H1 (cell line): Measurements from ENCODE around the gene ITM2B. TPM values are rescaled to one million over a fixed set of nuclear protein-coding genes. Genes with fewer than 3 reads are reported as not detected.

ENCODE experiments used
- CTCF ChIA-PET: fragments of 300-600 bp; sonication (Branson Sonifier 250); formaldehyde crosslinking; loops from one replicate; lab custom pipeline; 2021; ENCODE audit not compliant: partially characterized antibody; lab: Charles Lee
- POLR2A ChIA-PET: fragments of 300-600 bp; sonication (Branson Sonifier 250); formaldehyde crosslinking; loops from one replicate; lab custom pipeline; 2021; ENCODE audit warnings: inconsistent platforms; ENCODE audit not compliant: partially characterized antibody; lab: Charles Lee
- DNase-seq, 2 experiments: peaks; one replicate each; pipeline versions ENCODE4 v3.0.0 to v3.0.0-alpha.2; 2010 to 2022; ENCODE audit warnings: low spot score in 2 of 2, low read depth in 1 of 2, mixed read lengths in 1 of 2
- FAIRE-seq: peaks from 2 replicates; lab custom pipeline; 2011; peaks lifted over from hg19 to GRCh38; lab: Jason Lieb, UNC
- H2AFZ ChIP-seq: 2 replicates; pipeline ENCODE4 v1.8.1; 2012; ENCODE audit warnings: low read length, inconsistent platforms
- H2AK5ac ChIP-seq: 2 replicates; pipeline ENCODE4 v1.6.1; 2013; ENCODE audit warnings: low read depth, low read length
- H2BK120ac ChIP-seq: replicated peaks from 2 replicates; pipeline ENCODE3; 2013; ENCODE audit warnings: low read depth, low read length, inconsistent platforms
- H2BK12ac ChIP-seq: 2 replicates; pipeline ENCODE4 v1.6.1; 2013; ENCODE audit warnings: low read depth, low read length
- H2BK15ac ChIP-seq: 2 replicates; pipeline ENCODE4 v1.6.1; 2013; ENCODE audit warnings: low read length
- H2BK20ac ChIP-seq: 2 replicates; pipeline ENCODE4 v1.6.1; 2013; ENCODE audit warnings: low read length
- H2BK5ac ChIP-seq: 2 replicates; pipeline ENCODE4 v1.6.1; 2013; ENCODE audit warnings: low read depth, low read length
- H3K14ac ChIP-seq: 2 replicates; pipeline ENCODE4 v1.6.1; 2013; ENCODE audit warnings: inconsistent platforms; ENCODE audit not compliant: insufficient read length
- H3K18ac ChIP-seq: 2 replicates; pipeline ENCODE4 v1.6.1; 2013; ENCODE audit warnings: low read length; ENCODE audit errors: extremely low read depth
- H3K23ac ChIP-seq: 2 replicates; pipeline ENCODE4 v1.6.1; 2013; ENCODE audit warnings: inconsistent platforms; ENCODE audit not compliant: insufficient read length
- H3K23me2 ChIP-seq: 2 replicates; pipeline ENCODE4 v1.6.1; 2013; ENCODE audit warnings: low read depth, low read length
- H3K27ac ChIP-seq: 2 replicates; pipeline ENCODE4 v1.6.1; 2011; ENCODE audit warnings: low read depth, low read length, inconsistent platforms
- H3K27me3 ChIP-seq, 4 experiments: replicated peaks in 1 of 4; 1 replicate in 1 of 4; 2 replicates in 3 of 4; pipeline versions ENCODE4 v1.6.1 to v1.8.1; 2011 to 2013; ENCODE audit warnings: low read length in 3 of 4, mild to moderate bottlenecking in 3 of 4, inconsistent platforms in 2 of 4, mixed read lengths in 2 of 4, moderate library complexity in 1 of 4; ENCODE audit not compliant: control insufficient read depth in 3 of 4, insufficient read depth in 3 of 4; ENCODE audit errors: extremely low read depth in 1 of 4
- H3K36me3 ChIP-seq, 4 experiments: 2 replicates each; pipeline versions ENCODE4 v1.6.1 to v1.8.1; 2011 to 2013; ENCODE audit warnings: mild to moderate bottlenecking in 4 of 4, low read length in 3 of 4, moderate library complexity in 2 of 4, control low read depth in 1 of 4, inconsistent platforms in 1 of 4; ENCODE audit not compliant: insufficient read depth in 4 of 4, control insufficient read depth in 2 of 4
- H3K4ac ChIP-seq: replicated peaks from 2 replicates; pipeline ENCODE3; 2013; ENCODE audit warnings: low read length, low read depth, mixed read lengths, inconsistent platforms; ENCODE audit not compliant: insufficient read length
- H3K4me1 ChIP-seq, 4 experiments: replicated peaks in 1 of 4; 1 replicate in 1 of 4; 2 replicates in 3 of 4; pipeline versions ENCODE4 v1.6.1 to v1.8.1; 2011 to 2013; ENCODE audit warnings: low read length in 3 of 4, inconsistent platforms in 2 of 4, mixed read lengths in 1 of 4; ENCODE audit not compliant: insufficient read depth in 4 of 4, control insufficient read depth in 3 of 4
- H3K4me2 ChIP-seq, 2 experiments: 2 replicates each; pipeline versions ENCODE4 v1.6.1 to v1.8.1; 2011 to 2013; ENCODE audit warnings: low read depth in 2 of 2, low read length in 2 of 2, control low read depth in 1 of 2, inconsistent platforms in 1 of 2, mild to moderate bottlenecking in 1 of 2; ENCODE audit not compliant: insufficient read depth in 1 of 2
- H3K4me3 ChIP-seq, 4 experiments: fragments of 200-600, 300-600 bp in 1 of 4; sonication (generic), shearing (Covaris generic), sonication (Bioruptor Twin) in 1 of 4; 2 replicates each; pipeline versions ENCODE4 v1.5.1 to v1.8.1; 2011 to 2016; ENCODE audit warnings: low read length in 4 of 4, low read depth in 3 of 4, control low read depth in 2 of 4, inconsistent platforms in 2 of 4, mild to moderate bottlenecking in 2 of 4, mixed read lengths in 1 of 4, moderate library complexity in 1 of 4; ENCODE audit not compliant: insufficient read depth in 2 of 4; ENCODE audit errors: extremely low read depth in 1 of 4
- H3K56ac ChIP-seq: replicated peaks from 2 replicates; pipeline ENCODE3; 2013; ENCODE audit warnings: low read depth, mild to moderate bottlenecking, mixed read lengths, low read length, inconsistent platforms; ENCODE audit not compliant: insufficient read length
- H3K79me1 ChIP-seq: 2 replicates; pipeline ENCODE4 v1.6.1; 2013; ENCODE audit warnings: low read depth, low read length, control low read depth
- H3K79me2 ChIP-seq, 2 experiments: 2 replicates each; pipeline versions ENCODE4 v1.6.1 to v1.8.1; 2012 to 2013; ENCODE audit warnings: low read length in 2 of 2, mild to moderate bottlenecking in 2 of 2, inconsistent platforms in 1 of 2; ENCODE audit not compliant: insufficient read depth in 2 of 2, control insufficient read depth in 1 of 2
- H3K9ac ChIP-seq, 4 experiments: replicated peaks in 1 of 4; 1 replicate in 1 of 4; 2 replicates in 3 of 4; pipeline versions ENCODE4 v1.6.1 to v1.8.1; 2011 to 2013; ENCODE audit warnings: low read depth in 3 of 4, low read length in 3 of 4, control low read depth in 2 of 4, mild to moderate bottlenecking in 2 of 4, moderate library complexity in 2 of 4, inconsistent platforms in 1 of 4; ENCODE audit errors: extremely low read depth in 1 of 4
- H3K9me3 ChIP-seq, 2 experiments: 2 replicates each; pipeline versions ENCODE4 v1.6.1 to v1.8.1; 2012 to 2013; ENCODE audit warnings: mild to moderate bottlenecking in 2 of 2, moderate library complexity in 2 of 2, control low read depth in 1 of 2, inconsistent platforms in 1 of 2, low read depth in 1 of 2, low read length in 1 of 2, mixed read lengths in 1 of 2; ENCODE audit not compliant: insufficient read depth in 2 of 2
- H4K20me1 ChIP-seq, 2 experiments: replicated peaks in 1 of 2; 2 replicates each; pipeline versions ENCODE3 to v1.8.1; 2011 to 2013; ENCODE audit warnings: inconsistent platforms in 2 of 2, low read length in 2 of 2, mild to moderate bottlenecking in 1 of 2; ENCODE audit not compliant: insufficient read depth in 2 of 2, control insufficient read depth in 1 of 2
- H4K5ac ChIP-seq: 2 replicates; pipeline ENCODE4 v1.6.1; 2013; ENCODE audit warnings: low read length, low read depth, mixed read lengths, inconsistent platforms; ENCODE audit not compliant: insufficient read length
- H4K8ac ChIP-seq: 2 replicates; pipeline ENCODE4 v1.8.0; 2013; ENCODE audit warnings: mild to moderate bottlenecking, moderate library complexity, low read length, inconsistent platforms; ENCODE audit not compliant: insufficient read depth; ENCODE audit errors: extremely low read depth
- H4K91ac ChIP-seq: replicated peaks from 2 replicates; pipeline ENCODE3; 2013; ENCODE audit warnings: low read length, mixed read lengths, inconsistent platforms; ENCODE audit not compliant: insufficient read length
- BCL11A ChIP-seq, 2 experiments: IDR thresholded peaks; one replicate each; pipeline ENCODE4 v1.6.1; 2011; ENCODE audit warnings: low read depth in 2 of 2, low read length in 2 of 2, mild to moderate bottlenecking in 2 of 2
- BRCA1 ChIP-seq: IDR thresholded peaks from 2 replicates; pipeline ENCODE4 v1.6.1; 2012; ENCODE audit warnings: low read depth, low read length, improper control_type of control experiment
- CEBPB ChIP-seq: IDR thresholded peaks from 2 replicates; pipeline ENCODE4 v1.6.1; 2012; ENCODE audit warnings: low read depth, low read length
- CREB1 ChIP-seq: IDR thresholded peaks from 2 replicates; pipeline ENCODE4 v1.6.1; 2012; ENCODE audit warnings: inconsistent platforms
- EZH2 ChIP-seq: fragments of 200-600 bp; sonication (generic); IDR thresholded peaks from 2 replicates; pipeline ENCODE4 v1.7.1; 2012; ENCODE audit warnings: low read depth, mild to moderate bottlenecking, moderate library complexity, low read length, inconsistent platforms; ENCODE audit not compliant: severe bottlenecking
- HDAC2 ChIP-seq, 2 experiments: fragments of 300-600 bp in 1 of 2; sonication (generic) in 1 of 2; IDR thresholded peaks; 2 replicates each; pipeline ENCODE4 v1.6.1; 2011 to 2012; ENCODE audit warnings: low read depth in 2 of 2, low read length in 2 of 2, mild to moderate bottlenecking in 2 of 2, moderate library complexity in 2 of 2, borderline replicate concordance in 1 of 2, inconsistent platforms in 1 of 2
- RBBP5 ChIP-seq: IDR thresholded peaks from 2 replicates; pipeline ENCODE4 v1.7.1; 2012; ENCODE audit warnings: low read depth, mild to moderate bottlenecking, inconsistent platforms, low read length, moderate library complexity, borderline replicate concordance
- SAP30 ChIP-seq: fragments of 300-600 bp; sonication (generic); IDR thresholded peaks from 2 replicates; pipeline ENCODE4 v1.7.1; 2012; ENCODE audit warnings: low read length, moderate library complexity, mild to moderate bottlenecking, inconsistent platforms; ENCODE audit not compliant: insufficient read depth, insufficient replicate concordance
- SP2 ChIP-seq: IDR thresholded peaks from 2 replicates; pipeline ENCODE4 v1.6.1; 2012; ENCODE audit warnings: mild to moderate bottlenecking, low read length, inconsistent platforms
- SP4 ChIP-seq: IDR thresholded peaks from 2 replicates; pipeline ENCODE4 v1.6.1; 2012; ENCODE audit warnings: low read length, inconsistent platforms
- WGBS, 2 experiments: shearing (Covaris generic) in 1 of 2; methylation state at CpG; one replicate each; pipeline versions ENCODE4 v1.1.6 to v1.1.7; 2013 to 2015; ENCODE audit warnings: low lambda C conversion rate in 2 of 2, mixed read lengths in 2 of 2, inconsistent platforms in 1 of 2, low coverage in 1 of 2, missing lambda C conversion rate in 1 of 2; ENCODE audit not compliant: insufficient replicate concordance in 2 of 2, insufficient coverage in 1 of 2, insufficient read length in 1 of 2; ENCODE audit errors: extremely low coverage in 1 of 2, missing lambda C conversion rate in 1 of 2; 5-methylcytosine and 5-hydroxymethylcytosine counted together
- polyA plus RNA-seq, 7 experiments: library from polyadenylated mRNA; depleted of rRNA in 3 of 7; stranded (reverse) in 5 of 7; unstranded in 2 of 7; fragments of >200 nt in 5 of 7; fragments of 200-250 nt in 2 of 7; gene quantifications; 1 replicate in 5 of 7; 2 replicates in 1 of 7; 4 replicates in 1 of 7; pipeline versions ENCODE4 v1.2.1 to v1.2.3, GENCODE V29; 2011 to 2013; ENCODE audit warnings: missing spikeins in 2 of 7, mixed read lengths in 2 of 7
- total RNA-seq: library from RNA; stranded (reverse); fragmentation: NEBNext Ultra II Directional; extraction: Animal tissue kit (Norgen Biotek cat#: 25700); gene quantifications from 2 replicates; pipeline ENCODE4 v1.2.1, GENCODE V29; 2021

Gene ITM2B
- total and polyA plus RNA-seq, 2 of the 8 experiments (the other 6 are each of a cell fraction or from before 2014, with no cell fraction given): 132 to 184 TPM

- no peak overlapping the region for H2AFZ ChIP-seq
- no peak for TF ChIP-seq CREB1
- TF ChIP-seq SP2: no peak
- TF ChIP-seq EZH2: no peak
- TF ChIP-seq SAP30: no peak
- no peak for TF ChIP-seq CEBPB
- no peak for TF ChIP-seq HDAC2 (IDR thresholded peaks at IDR 0.05; ENCODE audit: borderline replicate concordance in 1 of 2, low read depth in 2 of 2, low read length in 2 of 2)
- TF ChIP-seq BCL11A (IDR thresholded peaks at IDR 0.05; ENCODE audit: low read depth in 2 of 2, low read length in 2 of 2): no peak
- no peak for TF ChIP-seq SP4
- no peak for TF ChIP-seq BRCA1
- no peak for TF ChIP-seq RBBP5
- H3K79me1 ChIP-seq: no peaks in the 10 kb centered on the region
- H2BK12ac ChIP-seq: no peak overlapping the region
- no peak overlapping the region for H2BK20ac ChIP-seq
- no peak overlapping the region for H2BK15ac ChIP-seq
- no peak overlapping the region for H3K23ac ChIP-seq
- DNase-seq (no peak), FAIRE-seq (no peak)
- H3K56ac ChIP-seq: no peak overlapping the region
- H3K36me3 ChIP-seq: peaks cover 0 to 4% (median under 1%) of the 10 kb centered on the region in 4 experiments; a peak in 2 of 8 replicates
- no peak overlapping the region for H3K4me3 ChIP-seq
- peaks cover 0 to 62% of the 10 kb centered on the region in 2 experiments; a peak in 2 of 4 replicates for H3K79me2 ChIP-seq
- H4K8ac ChIP-seq: no peak overlapping the region
- H3K9me3 ChIP-seq: no peaks in the 10 kb centered on the region
- H3K27me3 ChIP-seq: no peaks in the 10 kb centered on the region
- no peak overlapping the region for H3K9ac ChIP-seq
- no peak overlapping the region for H2BK5ac ChIP-seq
- no peak overlapping the region for H3K18ac ChIP-seq
- no peaks in the 10 kb centered on the region for H3K23me2 ChIP-seq
- no peak overlapping the region for H2BK120ac ChIP-seq
- peaks cover 1 to 4% of the 10 kb centered on the region in 2 experiments for H4K20me1 ChIP-seq
- no peak overlapping the region for H3K4ac ChIP-seq
- no peak overlapping the region for H3K27ac ChIP-seq
- H3K14ac ChIP-seq: no peak overlapping the region
- H3K4me1 ChIP-seq: no peaks in the 10 kb centered on the region
- CTCF ChIA-PET: no interaction called here
- H4K5ac ChIP-seq: no peak overlapping the region
- POLR2A ChIA-PET: no interaction called here
- no peak overlapping the region for H2AK5ac ChIP-seq
- 85% methylated on average over 2 of the region's 2 CpGs; no CpG with 5 or more reads in 1 of the 2 experiments for WGBS, 2 experiments
- no peak overlapping the region for H3K4me2 ChIP-seq
- no peak overlapping the region for H4K91ac ChIP-seq
Observed at GRCh38 chr13:48249018-48249417, 16.0 kb downstream of the ITM2B start.
